Natural killer cell (primary cell): ENCODE data around the gene CORO2B. TPM values are rescaled to one million over a fixed set of nuclear protein-coding genes. Genes with fewer than 3 reads are reported as not detected.

ENCODE experiments used
- ATAC-seq, 3 donors: fragments of 150-1000 bp in 2 of 3; fragments of 200-7000 bp in 1 of 3; cut with Tn5 transposase; 1 replicate in 1 of 3; 2 replicates in 2 of 3; pipeline ENCODE4 v1.10.0; 2021; ENCODE audit warnings: mild to moderate bottlenecking in 2 of 3, moderate library complexity in 2 of 3
- DNase-seq, 2 donors: peaks; one replicate each; pipeline versions ENCODE4 v3.0.0 to v3.0.0-alpha.2; 2013 to 2021; ENCODE audit warnings: mixed read lengths in 1 of 2
- H3K27ac ChIP-seq: one replicate; pipeline ENCODE4 v1.5.1; 2013; ENCODE audit warnings: mild to moderate bottlenecking, low read length
- H3K27me3 ChIP-seq: one replicate; pipeline ENCODE4 v1.6.1; 2013; ENCODE audit warnings: low read length; ENCODE audit not compliant: control insufficient read depth, insufficient read depth
- H3K36me3 ChIP-seq: one replicate; pipeline ENCODE4 v1.6.1; 2013; ENCODE audit warnings: low read length; ENCODE audit not compliant: control insufficient read depth, insufficient read depth
- H3K4me1 ChIP-seq: one replicate; pipeline ENCODE4 v1.6.1; 2013; ENCODE audit warnings: low read length; ENCODE audit not compliant: control insufficient read depth, insufficient read depth
- H3K4me3 ChIP-seq: one replicate; pipeline ENCODE4 v1.5.1; 2013; ENCODE audit warnings: low read length
- H3K9me3 ChIP-seq: one replicate; pipeline ENCODE4 v1.6.1; 2013; ENCODE audit warnings: low read length; ENCODE audit not compliant: control insufficient read depth, insufficient read depth
- H3K27ac Mint-ChIP-seq, 2 donors: one replicate each; pipeline ENCODE4 v1.8.0; 2022; ENCODE audit warnings: mild to moderate bottlenecking in 2 of 2, mixed read lengths in 2 of 2, moderate library complexity in 1 of 2
- H3K27me3 Mint-ChIP-seq, 2 donors: one replicate each; pipeline ENCODE4 v1.8.0; 2022; ENCODE audit warnings: low read depth in 2 of 2, mixed read lengths in 2 of 2
- H3K36me3 Mint-ChIP-seq: one replicate; pipeline ENCODE4 v1.8.0; 2022; ENCODE audit warnings: mixed read lengths
- H3K4me1 Mint-ChIP-seq, 2 donors: one replicate each; pipeline ENCODE4 v1.8.0; 2022; ENCODE audit warnings: mixed read lengths in 2 of 2
- H3K4me3 Mint-ChIP-seq: one replicate; pipeline ENCODE4 v1.8.0; 2022; ENCODE audit warnings: mild to moderate bottlenecking, moderate library complexity, mixed read lengths
- H3K9me3 Mint-ChIP-seq, 2 donors: one replicate each; pipeline ENCODE4 v1.8.0; 2022; ENCODE audit warnings: mixed read lengths in 2 of 2
- CTCF ChIP-seq: fragments of 200-600 bp; IDR thresholded peaks from one replicate; pipeline ENCODE4 v1.8.0; 2022; ENCODE audit warnings: antibody characterized with exemption
- WGBS: methylation state at CpG from one replicate; pipeline ENCODE4 v1.1.7; 2013; ENCODE audit warnings: missing lambda C conversion rate; ENCODE audit not compliant: insufficient coverage; 5-methylcytosine and 5-hydroxymethylcytosine counted together
- intact Hi-C: fragments of 100-400 bp; cut with micrococcal nuclease; formaldehyde crosslinking; loops from one replicate; pipeline ENCODE4 v1.14.2; 2022
- total RNA-seq, 4 donors: library from RNA; stranded (reverse); fragments of 120-200 nt in 1 of 4; gene quantifications; one replicate each; pipeline versions ENCODE4 v1.2.3 to v1.2.4, GENCODE V29; 2013 to 2022

CORO2B gene
- total RNA-seq, 3 donors from 2014 or later (not counting 1 experiment from before 2014, with no cell fraction given): 0.13 TPM; not detected in 2

- Histone ChIP-seq H3K36me3 (no peaks in the 10 kb centered on the region), H3K4me3 (no peak overlapping the region), H3K9me3 (no peaks in the 10 kb centered on the region), H3K27ac (no peak overlapping the region), H3K27me3 (peaks cover 6% of the 10 kb centered on the region), H3K4me1 (peaks cover 4% of the 10 kb centered on the region)
- Mint-ChIP-seq H3K4me1 (peaks cover 0 to 2% of the 10 kb centered on the region in 2 donors), H3K4me3 (no peak overlapping the region), H3K27ac (no peak overlapping the region), H3K9me3 (no peaks in the 10 kb centered on the region), H3K36me3 (no peaks in the 10 kb centered on the region), H3K27me3 (peaks cover 58 to 71% of the 10 kb centered on the region in 2 donors)
- DNase-seq: no peak
- intact Hi-C loops: no loop called here
- WGBS: 80% methylated on average over 4 of the region's 4 CpGs
- no peak for ATAC-seq
- no peak for TF ChIP-seq CTCF
These were observed 6.5 kb upstream of the CORO2B start for GRCh38 chr15:68572309-68572708.

GRCh38 chr15:68572921-68573320 lies 5.9 kb upstream of the CORO2B start:
- no peak overlapping the region for H3K4me3 Mint-ChIP-seq
- 82% methylated on average over 6 of the region's 6 CpGs for WGBS
- no peaks in the 10 kb centered on the region for H3K36me3 ChIP-seq
- intact Hi-C loops: no loop called here
- no peak for TF ChIP-seq CTCF
- peaks cover 63 to 77% of the 10 kb centered on the region in 2 donors for H3K27me3 Mint-ChIP-seq
- DNase-seq: no peak
- H3K27ac ChIP-seq: no peak overlapping the region
- H3K4me3 ChIP-seq: no peak overlapping the region
- no peaks in the 10 kb centered on the region for H3K9me3 ChIP-seq
- H3K27me3 ChIP-seq: peaks cover 8% of the 10 kb centered on the region
- H3K27ac Mint-ChIP-seq: no peak overlapping the region
- no peaks in the 10 kb centered on the region for H3K36me3 Mint-ChIP-seq
- H3K9me3 Mint-ChIP-seq: no peaks in the 10 kb centered on the region
- peaks cover 4 to 9% of the 10 kb centered on the region in 2 donors for H3K4me1 Mint-ChIP-seq
- no peak for ATAC-seq
- peaks cover 10% of the 10 kb centered on the region for H3K4me1 ChIP-seq

DNA sequence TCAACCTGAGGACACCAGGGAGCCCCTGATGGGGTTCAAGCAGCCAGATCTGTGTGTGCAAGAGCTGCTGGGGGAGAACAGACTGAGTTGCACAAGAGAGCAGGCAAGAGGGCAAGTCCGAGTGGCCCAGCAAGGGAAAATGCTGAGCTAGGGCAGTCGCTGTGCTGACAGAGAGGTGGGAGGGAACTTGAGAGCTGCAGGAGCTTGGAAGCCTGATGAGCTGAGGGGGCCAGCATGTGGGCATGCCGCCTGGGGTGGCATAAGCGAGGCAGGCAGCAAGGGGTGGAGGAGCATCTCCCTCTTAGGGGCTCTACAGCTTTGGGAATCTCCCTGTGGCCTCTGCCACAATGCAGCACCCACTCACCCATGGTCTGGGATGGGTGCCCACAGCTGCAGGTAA lies 4.7 kb upstream of the CORO2B start:
- no peaks in the 10 kb centered on the region for H3K36me3 ChIP-seq
- Mint-ChIP-seq H3K36me3 (no peaks in the 10 kb centered on the region), H3K4me3 (peak overlapping the region; percentile 21), H3K9me3 (no peaks in the 10 kb centered on the region), H3K27me3 (peaks cover 64 to 72% of the 10 kb centered on the region in 2 donors), H3K27ac (no peak overlapping the region), H3K4me1 (peaks cover 7 to 12% of the 10 kb centered on the region in 2 donors)
- no peak overlapping the region for H3K4me3 ChIP-seq
- peaks cover 14% of the 10 kb centered on the region for H3K4me1 ChIP-seq
- H3K27me3 ChIP-seq: peaks cover 11% of the 10 kb centered on the region
- WGBS: 86% methylated on average over 4 of the region's 4 CpGs
- intact Hi-C loops: no loop called here
- no peak for TF ChIP-seq CTCF
- H3K9me3 ChIP-seq: no peaks in the 10 kb centered on the region
- no peak overlapping the region for H3K27ac ChIP-seq
- no peak for DNase-seq
- ATAC-seq: no peak

DNA sequence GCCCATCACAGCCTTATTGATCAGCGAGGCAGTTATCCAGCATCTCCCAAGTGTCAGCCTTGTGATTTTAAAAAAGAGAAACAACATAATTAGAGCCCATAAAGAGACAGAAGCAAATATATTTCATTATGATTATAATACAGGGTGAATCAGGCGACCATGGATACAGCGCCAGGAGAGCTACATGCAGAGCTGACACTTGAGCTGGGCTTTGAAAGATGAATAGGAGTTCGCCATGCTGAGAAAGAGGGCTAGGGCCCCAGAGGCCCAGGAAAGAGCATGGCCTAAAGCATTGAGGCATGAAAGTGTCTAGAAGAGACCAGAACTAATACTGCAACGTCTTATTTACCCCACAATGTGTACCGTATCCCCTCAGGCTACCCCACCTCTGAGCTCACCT lies 4.2 kb upstream of the CORO2B start:
- Mint-ChIP-seq H3K9me3 (no peaks in the 10 kb centered on the region), H3K4me1 (peaks cover 7 to 12% of the 10 kb centered on the region in 2 donors), H3K27ac (no peak overlapping the region), H3K4me3 (no peak overlapping the region), H3K36me3 (no peaks in the 10 kb centered on the region), H3K27me3 (peaks cover 62 to 67% of the 10 kb centered on the region in 2 donors)
- DNase-seq (no peak), ATAC-seq (no peak)
- Histone ChIP-seq H3K4me3 (no peak overlapping the region), H3K9me3 (no peaks in the 10 kb centered on the region), H3K27me3 (peaks cover 13% of the 10 kb centered on the region), H3K36me3 (no peaks in the 10 kb centered on the region), H3K27ac (no peak overlapping the region), H3K4me1 (peaks cover 14% of the 10 kb centered on the region)
- WGBS: 87% methylated on average over 6 of the region's 6 CpGs
- no peak for TF ChIP-seq CTCF
- intact Hi-C loops: no loop called here
